DND-41 (cell line): ENCODE results near the gene OSBPL10.

Source experiments
- ATAC-seq: fragments of 200-7000 bp; cut with Tn5 transposase; 3 replicates; pipeline ENCODE4 v1.9.1; 2021; ENCODE audit warnings: low read depth; ENCODE audit not compliant: insufficient read depth
- DNase-seq: peaks from one replicate; pipeline ENCODE4 v3.0.0-alpha.2; 2020
- H2AFZ ChIP-seq: 2 replicates; pipeline ENCODE4 v1.6.0; 2012; ENCODE audit warnings: low read depth, low read length
- H3K27ac ChIP-seq: 2 replicates; pipeline ENCODE4 v1.5.1; 2012; ENCODE audit warnings: low read length, inconsistent platforms
- H3K27me3 ChIP-seq: fragments of 200-600 bp; sonication (generic); 2 replicates; pipeline ENCODE4 v1.6.0; 2012; ENCODE audit warnings: low read length, mild to moderate bottlenecking, inconsistent platforms; ENCODE audit not compliant: insufficient read depth, poor library complexity
- H3K36me3 ChIP-seq: 2 replicates; pipeline ENCODE4 v1.5.1; 2012; ENCODE audit warnings: low read length, inconsistent platforms; ENCODE audit not compliant: insufficient read depth
- H3K4me1 ChIP-seq: 2 replicates; pipeline ENCODE4 v1.5.1; 2012; ENCODE audit warnings: mild to moderate bottlenecking, low read length; ENCODE audit not compliant: insufficient read depth
- H3K4me2 ChIP-seq: 2 replicates; pipeline ENCODE4 v1.6.0; 2012; ENCODE audit warnings: mild to moderate bottlenecking, moderate library complexity, low read length, inconsistent platforms; ENCODE audit not compliant: insufficient read depth
- H3K4me3 ChIP-seq, 2 experiments: fragments of 200-600 bp in 1 of 2; shearing (Covaris generic) in 1 of 2; 2 replicates each; pipeline ENCODE4 v1.5.1; 2012 to 2016; ENCODE audit warnings: inconsistent platforms in 2 of 2, low read length in 2 of 2, mild to moderate bottlenecking in 2 of 2, low read depth in 1 of 2, moderate library complexity in 1 of 2
- H3K79me2 ChIP-seq: 2 replicates; pipeline ENCODE4 v1.6.0; 2012; ENCODE audit warnings: low read length, inconsistent platforms; ENCODE audit not compliant: insufficient read depth
- H3K9ac ChIP-seq: 2 replicates; pipeline ENCODE4 v1.6.0; 2012; ENCODE audit warnings: low read depth, mild to moderate bottlenecking, inconsistent platforms, low read length, moderate library complexity
- H3K9me3 ChIP-seq: 2 replicates; pipeline ENCODE4 v1.5.1; 2012; ENCODE audit warnings: low read length, moderate library complexity, mild to moderate bottlenecking, inconsistent platforms; ENCODE audit not compliant: insufficient read depth, severe bottlenecking
- H4K20me1 ChIP-seq: 2 replicates; pipeline ENCODE4 v1.6.0; 2012; ENCODE audit warnings: low read length; ENCODE audit not compliant: insufficient read depth
- EZH2 ChIP-seq: IDR thresholded peaks from 3 replicates; pipeline ENCODE4 v1.6.1; 2012; ENCODE audit warnings: borderline replicate concordance, low read depth, mild to moderate bottlenecking, moderate library complexity, low read length, inconsistent platforms; ENCODE audit not compliant: severe bottlenecking
- TF ChIP-seq, protein P1 (sequence below): IDR thresholded peaks from 2 replicates; pipeline ENCODE4 v1.5.1; 2012; ENCODE audit warnings: borderline replicate concordance, low read length, moderate library complexity, mild to moderate bottlenecking; ENCODE audit not compliant: poor library complexity, severe bottlenecking; ENCODE audit errors: extremely low read depth

OSBPL10 gene

DNA sequence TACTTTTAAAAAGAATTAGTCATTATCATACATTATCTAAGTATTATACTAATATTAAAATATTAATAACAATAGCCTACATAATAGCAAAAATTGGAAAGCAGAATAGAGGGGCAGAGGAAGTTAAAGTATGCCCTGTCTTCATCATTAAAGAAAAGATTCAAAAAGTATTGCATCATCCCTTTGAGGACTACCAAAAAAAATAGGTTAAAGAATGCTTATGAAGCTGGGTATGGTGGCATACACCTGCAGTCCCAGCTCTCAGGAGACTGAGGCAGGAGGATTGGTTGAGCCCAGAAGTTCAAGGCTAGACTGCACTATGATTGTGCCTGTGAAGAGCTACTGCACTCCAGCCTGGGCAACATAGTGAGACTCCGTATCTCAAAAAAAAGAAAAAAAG is 240.7 kb downstream of the OSBPL10 start:
- no peak overlapping the region for H2AFZ ChIP-seq
- no peaks in the 10 kb centered on the region for H3K36me3 ChIP-seq
- no peak overlapping the region for H3K9ac ChIP-seq
- H4K20me1 ChIP-seq: no peaks in the 10 kb centered on the region
- H3K4me2 ChIP-seq: no peak overlapping the region
- no peak overlapping the region for H3K4me3 ChIP-seq
- DNase-seq (no peak), ATAC-seq (no peak)
- no peak overlapping the region for H3K27ac ChIP-seq
- H3K4me1 ChIP-seq: no peaks in the 10 kb centered on the region
- no peaks in the 10 kb centered on the region for H3K9me3 ChIP-seq
- no peaks in the 10 kb centered on the region for H3K79me2 ChIP-seq
- H3K27me3 ChIP-seq: no peaks in the 10 kb centered on the region
- no peak for TF ChIP-seq EZH2

DNA sequence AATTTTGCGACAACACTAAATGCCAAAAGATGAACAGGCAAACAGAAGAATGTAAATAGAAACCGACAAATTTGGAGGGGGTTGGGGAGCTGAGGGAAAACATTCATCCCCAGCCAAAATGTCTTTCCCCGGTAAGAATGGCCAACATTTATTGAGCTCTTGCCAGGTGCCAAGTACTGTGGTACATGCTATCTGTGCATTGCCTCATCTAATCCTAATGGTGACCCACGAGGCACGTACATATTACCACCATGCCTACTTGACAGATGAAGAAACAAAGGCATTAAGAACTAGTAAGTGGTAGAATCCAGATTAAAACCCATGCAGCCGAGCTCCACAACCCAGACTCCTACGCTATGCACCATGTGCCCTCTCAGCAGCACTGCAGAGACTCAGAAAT is 242.7 kb downstream of the OSBPL10 start:
- Histone ChIP-seq H3K36me3 (no peaks in the 10 kb centered on the region), H3K9me3 (no peaks in the 10 kb centered on the region), H4K20me1 (no peaks in the 10 kb centered on the region), H3K4me2 (no peak overlapping the region), H3K27ac (no peak overlapping the region), H3K79me2 (no peaks in the 10 kb centered on the region), H3K4me1 (no peaks in the 10 kb centered on the region), H3K27me3 (no peaks in the 10 kb centered on the region), H3K9ac (no peak overlapping the region), H2AFZ (no peak overlapping the region), H3K4me3 (no peak overlapping the region)
- no peak for TF ChIP-seq EZH2
- TF ChIP-seq, protein P1, sequence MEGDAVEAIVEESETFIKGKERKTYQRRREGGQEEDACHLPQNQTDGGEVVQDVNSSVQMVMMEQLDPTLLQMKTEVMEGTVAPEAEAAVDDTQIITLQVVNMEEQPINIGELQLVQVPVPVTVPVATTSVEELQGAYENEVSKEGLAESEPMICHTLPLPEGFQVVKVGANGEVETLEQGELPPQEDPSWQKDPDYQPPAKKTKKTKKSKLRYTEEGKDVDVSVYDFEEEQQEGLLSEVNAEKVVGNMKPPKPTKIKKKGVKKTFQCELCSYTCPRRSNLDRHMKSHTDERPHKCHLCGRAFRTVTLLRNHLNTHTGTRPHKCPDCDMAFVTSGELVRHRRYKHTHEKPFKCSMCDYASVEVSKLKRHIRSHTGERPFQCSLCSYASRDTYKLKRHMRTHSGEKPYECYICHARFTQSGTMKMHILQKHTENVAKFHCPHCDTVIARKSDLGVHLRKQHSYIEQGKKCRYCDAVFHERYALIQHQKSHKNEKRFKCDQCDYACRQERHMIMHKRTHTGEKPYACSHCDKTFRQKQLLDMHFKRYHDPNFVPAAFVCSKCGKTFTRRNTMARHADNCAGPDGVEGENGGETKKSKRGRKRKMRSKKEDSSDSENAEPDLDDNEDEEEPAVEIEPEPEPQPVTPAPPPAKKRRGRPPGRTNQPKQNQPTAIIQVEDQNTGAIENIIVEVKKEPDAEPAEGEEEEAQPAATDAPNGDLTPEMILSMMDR: no peak
- no peak for DNase-seq
- ATAC-seq: 0 out of 3 replicates have a peak, but pooled peaks have one; percentile 9

DNA sequence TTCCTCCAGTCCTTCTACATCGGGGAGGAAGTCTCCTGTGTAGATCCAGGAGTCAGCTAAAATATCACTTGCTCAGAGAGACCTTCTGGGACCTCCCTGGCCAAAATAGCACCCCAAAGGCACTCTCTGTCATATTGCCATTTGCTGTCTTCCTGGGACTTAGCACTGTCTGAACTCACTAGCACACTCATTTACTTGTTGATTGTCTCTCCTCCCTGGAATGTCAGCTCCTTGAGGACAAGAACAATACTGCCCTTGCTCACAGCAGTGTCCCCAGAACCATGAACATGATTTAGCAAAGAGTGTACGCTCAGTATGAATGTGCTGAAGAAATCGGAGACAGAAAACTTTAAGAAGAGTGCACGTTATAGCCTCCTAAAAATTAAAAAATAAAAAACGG is 245.4 kb downstream of the OSBPL10 start:
- DNase-seq (no peak), ATAC-seq (no peak)
- Histone ChIP-seq H4K20me1 (no peaks in the 10 kb centered on the region), H3K9ac (no peak overlapping the region), H3K27me3 (no peaks in the 10 kb centered on the region), H3K79me2 (no peaks in the 10 kb centered on the region), H3K9me3 (no peaks in the 10 kb centered on the region), H3K36me3 (no peaks in the 10 kb centered on the region), H3K4me1 (no peaks in the 10 kb centered on the region), H3K27ac (no peak overlapping the region), H2AFZ (no peak overlapping the region), H3K4me2 (no peak overlapping the region), H3K4me3 (no peak overlapping the region)
- TF ChIP-seq EZH2: no peak
- TF ChIP-seq, protein P1: no peak

DNA sequence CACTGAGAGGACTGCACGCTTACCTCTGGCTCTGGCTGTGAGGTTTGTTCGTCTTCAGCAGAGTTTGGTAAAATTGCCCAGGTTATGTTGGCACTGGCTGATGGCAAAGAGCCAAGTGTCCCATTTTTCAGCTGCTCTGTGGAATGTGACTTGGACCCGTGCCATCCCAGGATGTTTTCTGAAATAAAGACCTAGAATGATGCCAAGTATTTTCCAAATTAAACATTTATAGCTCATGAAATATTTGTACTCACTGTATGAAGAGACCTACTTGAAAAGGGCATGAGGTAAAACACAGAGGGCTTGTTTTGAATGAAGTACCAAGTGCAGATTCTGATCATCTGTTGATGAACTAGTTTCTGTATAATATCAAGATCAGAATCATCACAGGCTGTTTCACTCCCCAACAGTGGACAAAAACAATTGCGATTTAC is 247.8 kb downstream of the OSBPL10 start:
- DNase-seq (no peak), ATAC-seq (no peak)
- Histone ChIP-seq H3K4me2 (no peak overlapping the region), H3K27me3 (no peaks in the 10 kb centered on the region), H4K20me1 (no peaks in the 10 kb centered on the region), H3K36me3 (no peaks in the 10 kb centered on the region), H3K9ac (no peak overlapping the region), H3K4me1 (no peaks in the 10 kb centered on the region), H3K4me3 (no peak overlapping the region), H3K27ac (no peak overlapping the region), H3K9me3 (no peaks in the 10 kb centered on the region), H2AFZ (no peak overlapping the region), H3K79me2 (no peaks in the 10 kb centered on the region)
- TF ChIP-seq, protein P1: no peak
- TF ChIP-seq EZH2: no peak
